HG02884 (cell line): ENCODE results near the gene CLEC20A.

Source experiments
- ATAC-seq: cut with Tn5 transposase; IDR thresholded peaks from one replicate; pipeline ENCODE4 v1.9.1; 2021; ENCODE audit warnings: mild to moderate bottlenecking, moderate library complexity; ENCODE audit not compliant: unreplicated experiment

CLEC20A gene

DNA sequence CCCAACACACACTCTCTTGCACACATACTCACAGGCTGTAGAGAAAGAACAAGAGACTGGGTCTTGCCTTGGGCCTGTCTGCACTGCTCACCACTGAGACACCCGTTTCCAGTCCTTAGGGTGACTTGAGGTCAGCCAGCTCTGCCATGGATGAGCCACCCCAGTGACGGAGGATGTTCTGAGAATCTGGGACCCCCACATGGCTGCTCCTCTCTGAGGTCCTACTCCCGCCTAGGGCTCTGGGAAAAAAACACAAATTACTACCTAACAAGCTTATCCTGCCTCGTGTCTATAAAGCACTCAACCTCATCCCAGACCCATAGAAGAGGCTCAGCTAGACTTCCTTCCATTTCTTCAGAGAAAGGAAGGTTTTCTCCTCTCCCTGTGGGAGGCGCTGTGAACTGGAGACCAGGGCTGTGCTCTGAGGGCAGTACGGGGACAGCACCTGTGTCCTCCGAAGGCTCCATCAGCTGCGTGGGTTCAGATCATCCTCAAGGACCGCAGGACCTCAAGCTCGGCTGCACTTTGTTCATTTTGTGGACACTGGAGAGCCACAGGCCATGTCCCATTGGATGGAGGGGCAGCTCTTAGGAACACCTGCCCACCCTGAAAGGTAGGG, 4.3 kb upstream of the CLEC20A start:
- no peak for ATAC-seq

DNA sequence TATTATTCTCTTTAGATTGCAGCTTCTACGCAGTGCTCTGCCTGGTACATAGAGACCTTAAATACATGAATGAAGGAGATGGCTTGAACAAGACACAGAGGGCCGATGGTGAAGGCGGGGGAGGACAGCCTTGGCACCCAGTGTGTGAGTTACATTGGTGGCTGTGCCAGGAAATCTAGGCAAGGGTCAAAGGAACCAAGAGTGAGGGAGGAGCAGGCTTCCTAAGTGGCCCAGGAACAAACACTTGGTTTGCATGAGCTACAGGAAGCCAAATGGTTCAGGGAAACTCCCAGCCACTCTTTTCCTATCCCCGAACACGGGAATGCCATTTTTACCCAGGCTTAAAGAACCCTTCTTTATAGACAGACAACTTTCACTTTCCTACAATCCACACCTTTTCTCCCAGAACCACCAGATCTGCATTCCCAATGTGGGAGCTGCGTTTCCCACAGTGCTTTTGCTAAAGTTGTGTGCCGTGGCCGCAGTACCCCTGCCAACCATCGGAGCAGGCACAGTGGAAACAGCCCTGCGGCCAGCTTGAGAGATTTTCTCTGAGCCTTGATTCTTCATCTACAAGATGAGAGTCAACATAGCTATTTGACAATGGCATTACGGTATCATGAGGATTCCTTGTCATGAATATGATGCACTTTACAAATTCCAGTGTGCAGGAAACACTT, 3.5 kb upstream of the CLEC20A start:
- ATAC-seq, result no peak

DNA sequence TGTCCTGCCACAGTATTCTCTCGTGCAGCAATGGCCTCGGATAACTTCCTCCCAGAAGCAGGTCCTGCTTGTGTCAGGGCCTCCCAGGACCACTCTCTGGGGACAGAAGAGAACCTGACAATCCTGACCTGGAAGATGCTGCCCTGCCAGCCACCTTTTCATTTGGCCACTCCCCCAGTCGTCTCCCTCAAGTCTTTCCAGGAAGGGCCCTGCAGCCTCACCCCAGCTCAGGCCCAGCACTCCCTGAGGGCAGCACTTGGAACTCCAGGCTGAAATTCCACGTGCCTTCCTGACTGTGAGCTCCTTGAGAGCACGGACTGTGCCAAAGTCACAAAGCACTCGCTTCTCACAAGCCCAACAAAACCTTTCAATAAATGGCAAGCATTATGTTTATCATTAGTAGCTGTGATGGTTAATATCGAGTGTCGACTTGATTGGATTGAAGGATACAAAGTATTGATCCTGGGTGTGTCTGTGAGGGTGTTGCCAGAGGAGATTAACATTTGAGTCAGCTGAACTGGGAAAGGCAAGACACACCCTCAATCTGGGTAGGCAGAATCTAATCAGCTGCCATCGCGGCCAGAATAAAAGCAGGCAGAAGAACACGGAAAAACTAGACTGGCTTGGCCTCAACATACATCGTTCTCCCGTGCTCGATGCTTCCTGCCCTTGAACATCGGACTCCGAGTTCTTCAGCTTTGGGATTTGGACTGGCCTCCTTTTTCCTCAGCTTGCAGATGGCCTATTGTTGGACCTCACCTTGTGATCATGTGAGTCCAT, 2.3 kb upstream of the CLEC20A start:
- ATAC-seq, result no peak

DNA sequence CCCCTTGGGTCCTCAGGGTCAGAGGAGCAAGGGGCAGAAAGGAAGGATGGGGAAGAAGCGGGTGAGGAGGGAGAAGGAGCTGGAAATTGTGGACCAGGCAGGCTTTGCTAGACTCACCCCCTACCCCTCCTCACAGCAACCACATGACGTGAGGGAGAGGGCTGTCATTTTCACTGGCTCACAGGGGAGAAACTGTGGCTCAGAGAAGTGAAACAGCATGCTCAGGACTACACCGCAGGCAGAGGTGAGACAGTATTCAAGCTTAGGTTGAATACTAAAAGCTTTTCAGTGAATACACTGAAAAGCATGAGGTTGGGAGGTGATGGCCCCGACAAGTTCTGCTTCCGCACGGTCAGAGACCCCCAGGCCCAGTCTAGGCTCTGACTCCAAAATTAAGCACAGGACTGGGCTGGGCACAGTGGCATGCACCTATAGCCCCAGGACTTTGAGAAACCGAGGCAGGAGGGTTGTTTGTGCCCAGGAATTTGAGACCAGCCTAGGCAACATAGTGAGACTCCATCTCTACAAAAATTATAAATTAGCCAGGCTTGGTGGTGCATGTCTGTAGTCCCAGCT, 1.2 kb upstream of the CLEC20A start:
- ATAC-seq, result no peak

DNA sequence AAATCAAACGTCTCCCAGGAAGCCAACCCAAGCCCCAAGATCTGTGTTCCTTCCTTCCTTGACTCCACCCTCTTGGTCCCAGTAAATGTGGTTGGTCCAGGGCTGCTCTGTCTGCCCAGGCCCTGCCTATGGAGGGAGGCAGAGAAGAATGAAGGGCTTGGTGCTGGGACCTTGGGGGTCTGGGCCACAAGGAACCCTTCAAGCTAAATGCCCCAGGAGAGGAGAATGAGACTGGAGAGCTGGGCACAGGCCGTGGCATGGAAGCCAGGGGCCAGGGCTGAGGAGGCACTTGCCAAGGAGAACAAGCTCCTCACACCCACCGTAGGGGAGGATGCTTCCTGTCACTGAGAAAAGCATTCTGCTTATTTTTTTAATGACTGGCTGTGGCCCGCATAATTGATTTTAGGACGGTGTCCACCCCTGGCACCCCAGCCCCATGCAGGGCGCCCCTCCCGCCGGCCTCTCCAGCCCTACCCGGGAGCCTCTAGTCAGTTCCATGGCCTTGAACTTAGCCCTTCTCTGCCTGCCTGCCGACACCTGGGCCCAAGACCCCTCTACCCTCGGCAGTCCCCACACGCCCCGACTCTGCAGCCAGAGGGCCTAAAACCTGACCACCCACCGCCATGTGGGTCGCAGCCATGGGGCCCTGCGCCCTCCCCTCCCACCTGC, 889 bp downstream of the CLEC20A start:
- ATAC-seq, result no peak

DNA sequence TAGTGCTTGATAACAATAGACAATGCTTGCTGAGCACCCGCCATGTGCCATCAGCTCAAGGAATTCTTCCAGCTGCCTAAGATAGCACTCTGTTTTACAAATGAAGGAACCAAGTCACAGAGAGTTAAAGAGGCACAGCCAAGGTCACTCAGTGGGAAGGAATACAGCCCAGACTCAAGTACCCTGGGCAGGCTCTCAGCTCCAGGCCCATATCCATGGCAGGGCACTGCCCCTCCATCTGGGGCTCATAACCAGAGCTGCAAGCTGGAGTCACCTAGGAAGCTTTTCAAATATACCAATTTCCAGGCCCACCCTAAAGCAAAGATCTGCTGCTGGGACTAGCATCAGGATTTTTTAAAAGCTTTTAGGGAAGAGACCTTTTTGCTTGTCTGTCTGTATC, 1.6 kb downstream of the CLEC20A start:
- no peak for ATAC-seq

DNA sequence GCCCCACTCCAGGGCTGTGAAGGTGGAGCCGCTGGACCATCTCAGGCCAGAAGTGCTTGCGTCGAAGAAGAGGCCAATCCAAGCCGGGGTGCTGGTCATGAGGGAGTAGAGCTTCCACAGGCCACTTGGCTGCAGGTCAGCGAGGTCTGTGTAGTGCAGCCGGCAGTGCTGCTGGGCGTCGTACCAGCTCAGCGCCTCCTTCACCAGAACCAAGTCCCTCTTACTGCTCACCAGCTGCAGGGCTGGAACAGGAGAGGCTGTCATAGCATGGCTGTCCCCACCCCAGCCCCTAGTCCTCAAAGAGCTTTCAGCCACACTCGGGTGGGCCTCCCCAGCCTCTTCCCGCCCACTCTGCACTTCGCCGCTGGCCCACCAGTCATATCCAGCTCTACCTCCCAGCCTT, 2.2 kb downstream of the CLEC20A start:
- ATAC-seq, result no peak

DNA sequence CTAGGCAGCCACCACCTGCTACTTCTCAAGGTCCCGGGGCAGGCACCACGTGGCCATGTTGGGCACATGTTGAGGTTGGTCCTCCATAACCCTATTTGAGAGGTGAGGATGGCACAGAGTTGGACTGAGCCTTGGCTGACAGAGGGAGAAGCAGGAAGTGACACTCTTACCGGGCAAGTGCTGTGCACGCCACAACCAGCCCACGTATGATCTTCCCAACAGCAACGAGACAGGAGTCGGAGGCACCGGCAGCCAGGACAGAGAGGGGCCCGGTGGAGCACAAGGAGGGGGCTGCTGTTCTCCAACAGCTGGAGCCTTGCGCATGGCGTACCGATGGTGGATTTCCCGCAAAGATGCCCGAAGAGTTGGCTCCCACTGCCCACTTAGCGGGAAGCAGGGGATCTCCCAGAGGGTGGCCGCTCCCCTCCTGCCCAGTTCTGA, 3.4 kb downstream of the CLEC20A start:
- ATAC-seq, result no peak

DNA sequence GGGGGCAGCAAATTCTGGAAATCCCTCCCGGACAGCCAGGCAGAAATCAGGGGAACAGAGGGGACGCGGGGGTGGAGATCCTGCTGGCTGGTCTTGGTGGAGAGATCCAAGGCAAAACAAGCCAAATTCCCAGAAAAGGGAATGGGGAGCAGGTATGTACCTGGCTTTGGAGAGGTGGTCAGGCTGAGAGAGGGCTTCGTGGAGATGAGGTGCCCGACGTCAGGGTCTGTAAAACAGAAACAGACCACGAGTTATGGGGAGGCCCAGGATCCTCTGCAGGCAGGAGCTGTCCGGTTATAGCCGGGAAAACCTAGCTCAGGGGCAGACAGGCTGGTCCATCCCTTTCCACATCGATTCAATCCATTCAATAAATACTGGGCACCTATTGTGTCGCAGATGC, 4.4 kb downstream of the CLEC20A start:
- no peak for ATAC-seq

DNA sequence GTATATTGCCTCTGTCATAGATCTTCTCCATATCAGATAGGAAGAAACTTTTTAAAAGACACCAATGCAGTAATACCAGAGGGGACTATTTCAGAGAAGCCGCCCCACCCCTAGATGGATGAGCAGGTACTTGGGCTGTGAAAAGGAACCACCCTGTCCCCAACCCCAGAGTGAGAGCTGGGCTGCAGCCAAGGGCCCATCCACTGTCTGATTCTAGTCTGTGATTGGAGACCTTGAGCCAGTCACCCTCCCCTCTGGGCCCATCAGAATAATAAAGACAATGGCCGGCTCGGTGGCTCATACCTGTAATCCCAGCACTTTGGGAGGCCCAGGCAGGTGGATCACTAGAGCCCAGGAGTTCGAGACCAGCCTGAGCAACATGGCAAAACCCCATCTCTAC, 5.0 kb downstream of the CLEC20A start:
- no peak for ATAC-seq

DNA sequence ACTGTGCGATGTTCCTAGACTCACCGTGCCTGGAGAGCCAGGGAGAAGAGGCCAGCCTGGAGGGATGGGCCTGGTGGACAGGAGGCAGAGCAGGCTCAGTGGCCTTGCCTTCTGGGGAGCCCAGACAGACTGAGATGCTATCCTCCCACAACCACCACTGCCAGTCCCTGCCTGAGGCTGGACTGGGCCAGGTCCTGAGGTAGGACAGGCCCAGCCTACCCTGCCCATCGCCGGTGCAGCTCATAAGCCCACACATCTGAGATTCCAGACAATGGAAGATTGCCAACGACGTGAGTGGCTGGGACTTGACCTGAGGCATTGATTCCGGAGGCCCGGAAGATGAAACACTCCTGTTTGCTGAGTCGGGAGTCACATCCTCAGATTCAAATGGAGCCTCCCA, 5.8 kb downstream of the CLEC20A start:
- ATAC-seq, result no peak

DNA sequence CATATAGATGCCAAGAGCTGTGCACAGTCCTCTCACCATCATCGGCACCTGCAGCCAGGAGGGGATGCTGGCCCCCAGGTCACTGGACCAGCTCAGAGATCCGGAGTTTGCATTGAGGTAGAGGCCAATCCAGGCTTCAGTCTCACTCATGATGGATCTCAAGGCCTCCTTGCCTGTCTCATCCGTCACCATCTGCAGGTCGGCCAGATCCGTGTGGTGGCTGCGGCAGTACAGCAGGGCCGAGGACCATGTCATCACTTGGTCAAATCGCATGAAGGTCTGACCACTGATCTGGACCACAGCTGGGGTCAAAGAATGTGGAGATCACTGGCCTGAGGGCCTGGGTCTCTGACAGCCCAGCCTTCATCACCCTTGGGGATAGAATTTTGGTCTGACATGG, 6.6 kb downstream of the CLEC20A start:
- ATAC-seq, result no peak

DNA sequence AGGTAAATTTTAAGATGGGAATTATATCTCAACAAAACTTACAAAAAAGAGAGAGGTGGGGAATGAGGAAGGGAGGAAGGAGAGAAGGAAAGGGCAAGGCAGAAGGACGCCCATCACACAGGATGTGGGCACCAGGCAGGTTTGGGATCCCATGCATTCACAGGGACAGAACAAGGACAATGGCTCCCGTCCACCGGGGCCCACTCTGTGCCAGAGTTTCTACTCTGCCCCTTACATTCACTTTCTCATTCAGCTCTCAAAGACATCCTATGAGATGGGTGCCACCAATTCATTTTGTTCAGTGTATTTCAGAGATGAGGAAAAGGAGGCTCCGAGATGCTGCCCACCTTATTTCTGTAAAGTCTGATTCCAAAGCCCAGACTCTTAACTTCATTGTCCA, 7.4 kb downstream of the CLEC20A start:
- ATAC-seq, result no peak

DNA sequence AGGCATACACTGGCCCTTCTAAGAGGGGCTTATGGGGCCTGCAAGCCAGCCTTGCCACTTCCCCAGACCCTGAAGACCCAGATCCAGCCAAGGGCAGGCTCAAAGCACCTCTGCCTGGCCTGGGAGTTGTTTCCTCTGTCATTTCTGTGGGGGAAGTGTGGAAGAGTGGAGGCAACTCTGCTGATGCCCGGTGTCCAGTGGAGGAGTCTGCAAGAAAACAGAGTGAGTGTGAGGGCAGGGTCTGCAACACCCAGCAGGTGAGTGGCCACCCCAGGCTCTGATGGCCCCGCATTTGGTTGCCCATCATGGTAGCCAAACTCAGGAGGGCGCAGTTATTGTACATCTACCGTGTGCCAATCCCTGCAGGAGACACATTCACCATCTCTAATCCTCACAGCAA, 8.4 kb downstream of the CLEC20A start:
- ATAC-seq, result no peak

DNA sequence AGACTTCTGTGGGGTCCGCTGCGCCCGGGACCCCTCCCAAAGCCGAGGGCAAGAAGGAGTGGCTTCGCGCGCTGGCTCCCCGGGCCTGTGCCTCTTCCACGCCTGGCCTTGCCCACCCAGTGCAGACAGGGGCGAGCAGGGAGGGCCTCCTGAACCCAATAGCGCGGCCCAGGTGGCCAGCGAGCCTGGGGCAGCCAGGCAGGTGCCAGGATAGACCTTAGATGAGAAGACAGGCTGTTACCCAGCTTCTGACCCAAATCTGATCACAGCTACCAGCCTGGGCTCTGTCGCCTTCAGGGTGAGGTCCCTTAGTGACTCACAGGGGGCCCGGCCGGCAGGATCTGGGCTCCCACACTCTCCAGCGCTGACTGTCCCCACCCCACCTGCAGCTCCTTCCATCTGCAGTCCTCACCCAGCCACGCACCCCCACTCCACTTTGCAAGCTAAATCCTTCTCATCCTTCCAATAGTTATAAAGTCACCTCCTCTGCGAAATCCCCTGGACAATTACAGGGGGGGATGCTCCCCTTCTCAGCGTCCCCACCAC, 9.6 kb downstream of the CLEC20A start:
- no peak for ATAC-seq

DNA sequence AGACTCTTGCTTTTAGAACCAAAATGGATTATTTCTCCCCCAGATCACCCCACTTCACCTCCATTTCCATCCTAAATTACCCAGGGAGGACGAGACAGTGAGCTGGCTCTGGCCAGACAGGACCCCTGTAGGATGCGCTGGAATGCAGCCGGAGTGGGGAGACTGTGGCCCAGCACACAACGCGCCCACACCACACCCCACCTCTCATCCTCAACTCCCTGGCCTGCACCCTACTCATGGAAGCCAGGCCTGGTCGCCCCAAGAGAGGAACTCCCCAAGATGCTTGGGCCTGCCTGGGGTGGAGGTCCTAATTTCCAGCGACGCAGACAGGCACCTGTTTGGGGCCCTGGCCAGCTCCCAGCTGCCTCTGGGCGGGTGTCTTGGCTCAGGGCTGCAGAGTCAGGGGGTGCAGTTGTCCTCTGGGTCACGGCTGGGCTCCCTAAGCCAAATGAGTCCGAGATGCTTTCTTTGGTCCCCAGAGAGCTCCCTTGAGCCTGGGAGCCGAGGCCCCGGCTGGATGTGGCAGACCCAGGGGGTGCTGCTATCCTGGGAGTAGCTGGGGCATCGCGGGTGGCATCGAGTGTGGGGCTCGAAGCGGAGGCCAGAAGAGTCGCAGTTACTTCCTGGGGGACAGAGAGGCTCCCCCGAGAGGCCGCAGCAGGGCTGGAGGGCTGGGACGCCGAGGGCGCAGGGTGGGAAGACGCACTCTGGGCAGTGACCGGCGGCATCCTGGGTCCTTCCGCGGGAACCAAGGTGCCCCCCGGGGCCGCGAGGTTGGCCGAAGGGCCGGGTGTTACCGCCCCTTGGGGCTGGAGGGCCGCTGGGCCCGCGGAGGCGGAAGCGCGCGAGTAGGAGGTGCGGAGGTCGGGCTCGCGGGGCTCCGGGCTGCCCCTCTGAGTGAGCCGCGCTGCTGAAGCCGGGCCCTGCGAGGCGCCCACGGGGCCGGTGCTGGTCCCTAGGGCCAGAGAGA, 10.4 kb downstream of the CLEC20A start:
- ATAC-seq, result no peak

DNA sequence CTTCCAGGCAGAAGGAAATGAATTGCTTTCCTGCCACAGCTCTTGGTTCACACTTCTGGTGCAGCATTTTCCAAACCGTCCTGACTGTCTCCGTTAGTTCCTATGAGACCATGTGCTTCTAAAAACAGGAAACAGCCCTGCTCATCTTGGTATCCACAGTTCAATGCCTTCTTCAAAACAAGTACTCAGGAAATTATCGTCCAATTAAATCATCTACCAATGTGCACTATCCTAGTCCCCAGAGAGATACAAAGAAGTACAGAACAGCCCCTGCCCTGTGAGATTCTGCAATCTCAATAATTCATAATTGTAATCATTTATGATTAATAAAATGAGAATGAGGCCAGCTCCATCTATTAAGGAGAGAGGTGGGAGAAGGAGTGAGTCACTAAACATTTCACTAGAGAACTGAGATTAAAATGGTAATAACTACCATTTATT, 11.2 kb downstream of the CLEC20A start:
- no peak for ATAC-seq

DNA sequence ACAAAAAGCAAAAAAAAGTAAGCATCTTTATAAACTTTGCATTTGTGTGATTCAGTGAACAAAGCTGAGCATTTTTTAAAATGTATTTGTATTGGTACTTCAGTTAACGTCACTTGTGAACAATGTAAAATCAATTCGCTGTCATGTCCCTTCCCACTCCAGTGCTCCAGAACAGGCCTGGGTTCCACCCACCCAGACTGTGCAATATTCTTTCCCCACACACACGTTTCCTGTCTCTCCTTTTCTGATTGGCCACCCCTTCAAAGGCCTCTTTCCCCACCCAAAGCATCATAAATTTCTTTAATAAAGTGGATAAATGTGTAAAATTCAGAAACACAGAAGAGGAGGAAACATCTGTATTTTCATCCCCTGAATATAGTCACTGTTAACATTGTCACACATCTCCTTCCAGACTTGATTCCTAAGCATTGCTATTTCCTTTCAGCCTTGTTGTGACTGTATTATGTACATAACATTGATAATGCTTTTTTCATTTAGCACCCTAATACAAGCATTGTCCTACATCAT, 12.0 kb downstream of the CLEC20A start:
- no peak for ATAC-seq

DNA sequence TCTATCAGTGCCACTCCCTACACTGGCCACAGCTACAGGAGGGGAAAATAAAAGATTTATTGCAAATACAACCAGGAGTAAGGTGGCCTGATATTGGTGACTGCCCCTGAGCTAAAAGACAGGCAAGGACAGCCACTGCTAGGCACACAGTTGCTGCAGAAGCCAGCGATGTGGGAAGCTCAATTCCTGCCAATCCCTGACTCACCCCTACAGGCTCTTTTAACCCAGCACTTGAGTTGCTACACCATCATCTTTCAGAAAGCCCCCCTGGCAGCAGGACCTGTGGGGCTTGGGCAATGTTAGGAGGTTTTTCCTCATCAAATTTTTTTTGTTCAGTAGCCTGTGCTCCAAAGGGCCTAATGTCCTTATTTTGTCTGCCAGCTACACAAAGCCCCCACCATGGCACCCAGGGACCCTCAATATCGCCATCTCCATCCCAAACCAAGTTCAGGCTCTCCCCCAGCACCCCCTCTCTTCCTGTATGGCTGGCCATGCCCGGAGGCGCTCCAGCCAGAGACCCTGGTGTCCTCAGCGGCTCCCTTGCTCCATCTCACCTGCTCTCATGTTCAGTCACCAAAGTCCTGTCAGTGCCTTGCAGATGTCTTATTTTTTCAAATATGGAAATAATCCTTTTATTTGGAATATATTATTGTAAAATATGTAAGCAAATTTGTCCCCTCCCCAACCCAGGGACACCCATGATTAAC, 13.4 kb downstream of the CLEC20A start:
- ATAC-seq, result no peak
